NCI-H2107 treated with DMSO at 0.1 percent for 48 hours (cell line): ENCODE results near the gene PCDHB11.
"Not testable (repeated sequence)": the region's sequence is repeated elsewhere in the genome, so short reads cannot be mapped to it uniquely, and the experiment has no call there.

Experiments used
- DNase-seq: peaks from one replicate; lab custom pipeline; 2025; ENCODE audit not compliant: unreplicated experiment; lab: John Stamatoyannopoulos, UW

The PCDHB11 gene

GRCh38 chr5:141236516-141237313, 37.3 kb downstream of the PCDHB11 start:
- no peak for DNase-seq

- no peak for DNase-seq
Measured at GRCh38 chr5:141241496-141241895, 42.1 kb downstream of the PCDHB11 start.

GRCh38 chr5:141245250-141245717, 45.9 kb downstream of the PCDHB11 start, which contains the start of gene PCDHB15:
Gene PCDHB15, plus strand, starts transcription at chr5:141245395. Its CDS starts 184 bp downstream, at chr5:141245579.
- DNase-seq: no peak

GRCh38 chr5:141246971-141247370, 47.5 kb downstream of the PCDHB11 start:
- DNase-seq: not testable (repeated sequence)

- not testable (repeated sequence) for DNase-seq
Measured at GRCh38 chr5:141247434-141247833, 48.0 kb downstream of the PCDHB11 start.

GRCh38 chr5:141250576-141250975, 51.1 kb downstream of the PCDHB11 start:
- no peak for DNase-seq
